Activated CD8-positive, alpha-beta T cell treated with anti-CD3 and anti-CD28 coated beads for 36 hours (primary cell): ENCODE measurements around the gene KISS1R. TPM values are rescaled to one million over a fixed set of nuclear protein-coding genes. Genes with fewer than 3 reads are reported as not detected.
A peak's percentile ranks its signal among the peaks of the same experiment; 100 is the strongest.

ENCODE experiments used
- ATAC-seq: fragments of 200-7000 bp; cut with Tn5 transposase; one replicate; pipeline ENCODE4 v1.10.0; 2021; ENCODE audit warnings: mild to moderate bottlenecking, moderate library complexity
- CTCF ChIA-PET: fragments of 350-600 bp; sonication (Branson Sonifier 250); formaldehyde crosslinking; loops from one replicate; lab custom pipeline; 2021; ENCODE audit warnings: antibody characterized with exemption; lab: Charles Lee
- POLR2A ChIA-PET: fragments of 350-600 bp; sonication (Branson Sonifier 250); formaldehyde crosslinking; loops from one replicate; lab custom pipeline; 2021; ENCODE audit warnings: antibody characterized with exemption; lab: Charles Lee
- DNase-seq: peaks from one replicate; pipeline ENCODE4 v3.0.0-alpha.2; 2020
- H3K27ac Mint-ChIP-seq: one replicate; pipeline ENCODE4 v1.8.0; 2021; ENCODE audit warnings: mild to moderate bottlenecking, mixed read lengths
- H3K27me3 Mint-ChIP-seq: one replicate; pipeline ENCODE4 v1.8.0; 2021; ENCODE audit warnings: mixed read lengths
- H3K36me3 Mint-ChIP-seq: one replicate; pipeline ENCODE4 v1.8.0; 2021; ENCODE audit warnings: low read depth, mixed read lengths
- H3K4me1 Mint-ChIP-seq: one replicate; pipeline ENCODE4 v1.8.0; 2021; ENCODE audit warnings: low read depth, mixed read lengths
- H3K4me3 Mint-ChIP-seq: one replicate; pipeline ENCODE4 v1.8.0; 2021; ENCODE audit warnings: mild to moderate bottlenecking, moderate library complexity, mixed read lengths
- H3K9me3 Mint-ChIP-seq: one replicate; pipeline ENCODE4 v1.8.0; 2021; ENCODE audit warnings: mixed read lengths
- intact Hi-C: fragments of 100-400 bp; cut with micrococcal nuclease; formaldehyde crosslinking; loops from one replicate; pipeline ENCODE4 v1.10.0; 2022
- total RNA-seq, 2 experiments: library from RNA; stranded (reverse); gene quantifications; one replicate each; pipeline ENCODE4 v1.2.3, GENCODE V29; 2021
- TF ChIP-seq, protein P1 (sequence below): fragments of 200-600 bp; IDR thresholded peaks from one replicate; pipeline ENCODE4 v1.8.0; 2022; ENCODE audit warnings: antibody characterized with exemption, mild to moderate bottlenecking

KISS1R gene
- total RNA-seq, 2 experiments from 2014 or later = 14.0 to 15.5 TPM

DNA sequence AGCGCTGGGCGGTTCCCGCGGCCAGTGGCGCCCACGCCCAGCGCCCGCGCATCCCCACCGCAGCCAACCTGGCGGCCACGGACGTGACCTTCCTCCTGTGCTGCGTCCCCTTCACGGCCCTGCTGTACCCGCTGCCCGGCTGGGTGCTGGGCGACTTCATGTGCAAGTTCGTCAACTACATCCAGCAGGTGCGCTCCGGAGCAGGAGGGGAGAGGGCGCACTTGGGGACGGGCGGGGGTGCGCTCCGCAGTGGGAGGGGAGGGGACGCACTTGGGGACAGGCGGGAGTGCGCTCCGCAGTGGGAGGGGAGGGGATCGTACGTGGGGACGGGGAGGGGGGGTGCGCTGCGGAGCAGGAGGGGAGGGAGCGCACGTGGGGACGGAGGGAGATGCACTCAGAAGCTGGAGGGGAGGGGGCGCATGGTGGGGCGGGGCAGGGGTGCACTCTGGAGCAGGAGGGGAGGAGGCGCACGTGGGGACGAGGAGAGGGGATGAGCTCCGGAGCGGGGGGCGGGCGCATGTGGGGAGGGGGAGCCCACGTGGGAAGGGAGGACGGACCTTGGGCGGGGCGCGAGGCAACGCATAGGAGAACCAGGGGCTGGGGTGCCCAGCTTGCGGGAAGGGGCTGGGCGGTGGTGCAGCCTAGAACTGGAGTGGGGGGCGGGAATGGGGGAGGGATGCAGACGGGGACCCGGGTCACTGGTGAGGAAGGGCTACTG, 1.5 kb downstream of the KISS1R start:
- intact Hi-C loops = loop anchor here (5.0 kb wide), 1 partner anchor 146 kb away; no protein-coding TSS in a partner anchor
- Mint-ChIP-seq H3K36me3 (peaks cover 4% of the 10 kb centered on the region), H3K27ac (no peak overlapping the region), H3K27me3 (peaks cover 2% of the 10 kb centered on the region), H3K9me3 (no peaks in the 10 kb centered on the region), H3K4me1 (peaks cover 16% of the 10 kb centered on the region), H3K4me3 (peak overlapping the region; percentile 73)
- ChIA-PET POLR2A (interaction anchor here (0.6 to 2.3 kb wide), 5 partner anchors 8 to 121 kb away, joined by 3 to 8 read pairs (median 3); partner anchors contain the start of gene WDR18), CTCF (interaction anchor here (0.8 to 7.9 kb wide), 4 partner anchors 10 to 149 kb away, joined by 3 to 127 read pairs (median 20); partner anchors contain the start of gene WDR18)
- TF ChIP-seq, protein P1, sequence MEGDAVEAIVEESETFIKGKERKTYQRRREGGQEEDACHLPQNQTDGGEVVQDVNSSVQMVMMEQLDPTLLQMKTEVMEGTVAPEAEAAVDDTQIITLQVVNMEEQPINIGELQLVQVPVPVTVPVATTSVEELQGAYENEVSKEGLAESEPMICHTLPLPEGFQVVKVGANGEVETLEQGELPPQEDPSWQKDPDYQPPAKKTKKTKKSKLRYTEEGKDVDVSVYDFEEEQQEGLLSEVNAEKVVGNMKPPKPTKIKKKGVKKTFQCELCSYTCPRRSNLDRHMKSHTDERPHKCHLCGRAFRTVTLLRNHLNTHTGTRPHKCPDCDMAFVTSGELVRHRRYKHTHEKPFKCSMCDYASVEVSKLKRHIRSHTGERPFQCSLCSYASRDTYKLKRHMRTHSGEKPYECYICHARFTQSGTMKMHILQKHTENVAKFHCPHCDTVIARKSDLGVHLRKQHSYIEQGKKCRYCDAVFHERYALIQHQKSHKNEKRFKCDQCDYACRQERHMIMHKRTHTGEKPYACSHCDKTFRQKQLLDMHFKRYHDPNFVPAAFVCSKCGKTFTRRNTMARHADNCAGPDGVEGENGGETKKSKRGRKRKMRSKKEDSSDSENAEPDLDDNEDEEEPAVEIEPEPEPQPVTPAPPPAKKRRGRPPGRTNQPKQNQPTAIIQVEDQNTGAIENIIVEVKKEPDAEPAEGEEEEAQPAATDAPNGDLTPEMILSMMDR = no peak
- DNase-seq (peak; percentile 76), ATAC-seq (peak; percentile 26)

DNA sequence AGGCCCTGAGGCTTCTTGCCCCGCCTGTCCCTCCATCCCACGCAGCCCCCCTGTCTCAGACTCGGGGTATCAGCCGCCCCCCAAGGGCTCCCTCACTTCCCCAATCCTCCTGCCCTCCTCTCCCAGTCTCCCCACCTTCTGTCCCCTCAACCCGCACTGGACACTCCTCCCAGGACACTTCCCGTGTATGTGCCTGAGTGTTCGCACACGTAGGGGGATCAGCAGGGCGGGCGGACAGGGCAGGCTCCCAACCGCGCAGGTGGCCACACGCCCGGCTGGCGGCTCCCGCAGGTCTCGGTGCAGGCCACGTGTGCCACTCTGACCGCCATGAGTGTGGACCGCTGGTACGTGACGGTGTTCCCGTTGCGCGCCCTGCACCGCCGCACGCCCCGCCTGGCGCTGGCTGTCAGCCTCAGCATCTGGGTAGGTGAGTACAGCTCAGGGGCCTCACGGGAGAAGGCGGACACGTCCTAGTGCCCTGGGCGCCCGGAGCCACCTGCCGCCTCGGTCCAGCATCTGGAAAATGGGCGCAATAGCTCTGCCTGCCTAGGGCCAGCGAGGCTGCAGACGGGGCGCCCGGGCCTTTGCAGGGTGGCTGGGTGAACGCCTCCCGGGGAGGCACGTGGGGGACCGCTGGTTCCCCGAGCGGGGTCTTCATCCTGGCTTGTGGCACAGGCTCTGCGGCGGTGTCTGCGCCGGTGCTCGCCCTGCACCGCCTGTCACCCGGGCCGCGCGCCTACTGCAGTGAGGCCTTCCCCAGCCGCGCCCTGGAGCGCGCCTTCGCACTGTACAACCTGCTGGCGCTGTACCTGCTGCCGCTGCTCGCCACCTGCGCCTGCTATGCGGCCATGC, 2.3 kb downstream of the KISS1R start:
- intact Hi-C loops = loop anchor here (2.0 to 5.0 kb wide), 2 partner anchors 57 to 147 kb away; no protein-coding TSS in a partner anchor
- CTCF ChIA-PET = interaction anchor here (0.8 to 7.9 kb wide), 5 partner anchors 11 to 149 kb away, joined by 3 to 127 read pairs (median 12); partner anchors contain the start of gene WDR18

DNA sequence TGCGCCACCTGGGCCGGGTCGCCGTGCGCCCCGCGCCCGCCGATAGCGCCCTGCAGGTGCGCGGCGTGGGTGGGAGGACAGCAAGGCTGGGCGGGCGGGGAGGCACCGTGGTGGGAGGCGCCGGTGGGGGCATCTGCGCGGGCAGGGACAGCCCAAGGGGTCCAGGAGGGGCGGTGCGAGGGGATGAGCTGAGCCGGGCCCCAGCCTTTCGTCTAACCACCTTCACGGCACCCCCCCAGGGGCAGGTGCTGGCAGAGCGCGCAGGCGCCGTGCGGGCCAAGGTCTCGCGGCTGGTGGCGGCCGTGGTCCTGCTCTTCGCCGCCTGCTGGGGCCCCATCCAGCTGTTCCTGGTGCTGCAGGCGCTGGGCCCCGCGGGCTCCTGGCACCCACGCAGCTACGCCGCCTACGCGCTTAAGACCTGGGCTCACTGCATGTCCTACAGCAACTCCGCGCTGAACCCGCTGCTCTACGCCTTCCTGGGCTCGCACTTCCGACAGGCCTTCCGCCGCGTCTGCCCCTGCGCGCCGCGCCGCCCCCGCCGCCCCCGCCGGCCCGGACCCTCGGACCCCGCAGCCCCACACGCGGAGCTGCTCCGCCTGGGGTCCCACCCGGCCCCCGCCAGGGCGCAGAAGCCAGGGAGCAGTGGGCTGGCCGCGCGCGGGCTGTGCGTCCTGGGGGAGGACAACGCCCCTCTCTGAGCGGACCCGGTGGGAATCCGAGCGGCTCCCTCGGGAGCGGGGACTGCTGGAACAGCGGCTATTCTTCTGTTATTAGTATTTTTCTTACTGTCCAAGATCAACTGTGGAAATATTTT, 3.1 kb downstream of the KISS1R start:
- peaks cover 3% of the 10 kb centered on the region for H3K36me3 Mint-ChIP-seq
- peaks cover 23% of the 10 kb centered on the region for H3K4me1 Mint-ChIP-seq
- CTCF ChIA-PET = interaction anchor here (1.1 to 7.9 kb wide), 7 partner anchors 11 to 320 kb away, joined by 3 to 127 read pairs (median 6); partner anchors contain the start of gene WDR18
- ATAC-seq = peak; percentile 45
- peaks cover 2% of the 10 kb centered on the region for H3K27me3 Mint-ChIP-seq
- intact Hi-C loops = loop anchor here (2.0 kb wide), 1 partner anchor 57 kb away; no protein-coding TSS in a partner anchor
- POLR2A ChIA-PET = interaction anchor here (0.7 to 2.3 kb wide), 5 partner anchors 12 to 100 kb away, joined by 3 to 6 read pairs (median 4); partner anchors contain the start of genes MED16, RNU6-9 and WDR18
- DNase-seq = peak; percentile 82
- peak overlapping the region; percentile 79 for H3K4me3 Mint-ChIP-seq
- H3K27ac Mint-ChIP-seq = peak overlapping the region; percentile 57
- H3K9me3 Mint-ChIP-seq = no peaks in the 10 kb centered on the region
- TF ChIP-seq, protein P1 = no peak

More for the DNA sequence above, 2.3 kb downstream of the KISS1R start:
- TF ChIP-seq, protein P1 = no peak
- peak overlapping the region; percentile 42 for H3K27ac Mint-ChIP-seq
- no peaks in the 10 kb centered on the region for H3K9me3 Mint-ChIP-seq
- H3K36me3 Mint-ChIP-seq = peaks cover 3% of the 10 kb centered on the region
- peak overlapping the region; percentile 73 for H3K4me3 Mint-ChIP-seq
- ATAC-seq (peak; percentile 32), DNase-seq (peak; percentile 71)
- H3K4me1 Mint-ChIP-seq = peaks cover 22% of the 10 kb centered on the region
- H3K27me3 Mint-ChIP-seq = peaks cover 2% of the 10 kb centered on the region
- POLR2A ChIA-PET = interaction anchor here (0.6 to 2.3 kb wide), 7 partner anchors 9 to 121 kb away, joined by 3 to 8 read pairs (median 3); partner anchors contain the start of gene WDR18

DNA sequence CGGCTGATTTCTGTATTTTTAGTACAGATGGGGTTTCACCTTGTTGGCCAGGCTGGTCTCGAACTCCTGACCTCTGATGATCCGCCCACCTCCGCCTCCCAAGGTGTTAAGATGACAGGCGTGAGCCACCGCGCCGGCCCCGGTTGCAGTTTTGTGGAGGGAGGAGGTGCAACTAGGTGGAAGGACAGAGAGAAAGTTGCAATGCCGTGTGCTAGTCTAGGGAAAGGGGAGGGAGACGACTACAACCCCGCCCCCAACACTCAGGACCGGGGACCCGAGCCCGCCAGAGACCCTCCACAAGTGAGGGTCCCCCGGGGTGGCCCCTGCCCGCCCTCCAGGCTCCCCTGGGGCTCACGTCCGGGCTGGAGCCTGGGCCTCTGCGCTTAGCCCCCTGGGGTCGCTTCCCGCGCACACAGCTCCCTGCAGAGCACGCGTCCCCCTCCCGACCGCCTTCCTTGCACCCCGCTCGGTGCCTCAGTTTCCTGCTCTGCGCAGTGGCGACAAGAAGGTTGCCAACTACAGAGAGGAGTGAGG, 7.5 kb downstream of the KISS1R start:
- Mint-ChIP-seq H3K36me3 (peaks cover 3% of the 10 kb centered on the region), H3K4me1 (peaks cover 21% of the 10 kb centered on the region), H3K27me3 (no peaks in the 10 kb centered on the region), H3K9me3 (no peaks in the 10 kb centered on the region), H3K27ac (no peak overlapping the region), H3K4me3 (peak overlapping the region; percentile 73)
- CTCF ChIA-PET = interaction anchor here (1.4 to 7.9 kb wide), 3 partner anchors 14 to 61 kb away, joined by 4 to 127 read pairs (median 10); partner anchors contain the start of gene WDR18
- TF ChIP-seq, protein P1 = no peak
- POLR2A ChIA-PET = interaction anchor here (0.7 to 4.6 kb wide), 7 partner anchors 8 to 265 kb away, joined by 3 to 29 read pairs (median 3); partner anchors contain the start of gene WDR18
- peak; percentile 81 for DNase-seq
- intact Hi-C loops = no loop called here
- ATAC-seq = no peak
